ENCODE measurements around the gene SHC2. TPM values are rescaled to one million over a fixed set of nuclear protein-coding genes. Genes with fewer than 3 reads are reported as not detected.

Gene SHC2
- total and polyA plus RNA-seq, 2 donors (not counting 3 experiments of a cell fraction or from before 2014, with no cell fraction given): 7.5 to 11.8 TPM

DNA sequence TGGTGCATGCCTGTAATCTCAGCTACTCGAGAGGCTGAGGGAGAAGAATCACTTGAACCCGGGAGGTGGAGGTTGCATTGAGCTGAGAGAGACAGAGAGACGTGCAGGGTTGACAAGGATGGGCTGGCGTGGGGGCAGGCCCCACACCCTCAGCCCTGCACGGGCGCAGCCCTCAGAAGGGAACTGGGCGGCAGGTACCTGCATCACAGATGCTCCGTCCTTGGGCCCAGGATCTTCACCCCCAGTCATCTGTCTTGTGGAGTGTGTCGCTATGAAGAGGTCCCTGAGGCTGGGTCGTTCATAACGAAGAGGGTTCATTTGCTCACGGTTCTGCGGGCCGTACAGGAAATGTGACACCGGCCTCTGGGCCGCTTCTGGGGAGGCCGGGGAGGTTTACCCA, 72.1 kb downstream of the SHC2 start:
- intact Hi-C loops (cut with micrococcal nuclease) (loop anchor here (10.0 kb wide), 1 partner anchor 96 kb away; no protein-coding TSS in a partner anchor), dilution Hi-C loops (cut with MboI; ENCODE audit: extremely low pct_ligation_motif_present, low sequenced_read_pairs) (no loop called here)
- Histone ChIP-seq H4K20me1 (replicated peaks; ENCODE audit: control insufficient read depth, extremely low read depth, insufficient read depth, low read length) (no peaks in the 10 kb centered on the region), H3K27ac (ENCODE audit: insufficient read depth, low read depth, low read length) (no peak overlapping the region), H3K4me1 (ENCODE audit: control insufficient read depth, extremely low read depth, insufficient read depth, low read length) (no peaks in the 10 kb centered on the region), H3K79me2 (ENCODE audit: control insufficient read depth, insufficient read depth, low read length) (no peaks in the 10 kb centered on the region), H3K9me1 (replicated peaks; ENCODE audit: control insufficient read depth, extremely low read depth, insufficient read depth, low read length) (no peaks in the 10 kb centered on the region), H3K9me3 (replicated peaks; ENCODE audit: control insufficient read depth, insufficient read depth, low read length) (no peaks in the 10 kb centered on the region), H3K9ac (replicated peaks; ENCODE audit: extremely low read depth, insufficient read depth, low read length) (no peak overlapping the region), H3K4me2 (ENCODE audit: insufficient read depth, low read length) (no peak overlapping the region), H3K4me3 (replicated peaks in 1 of 3; ENCODE audit: insufficient read depth in 1 of 3, low read depth in 1 of 3, low read length in 3 of 3) (no peak overlapping the region), H2AFZ (ENCODE audit: low read depth, low read length) (no peak overlapping the region), H3K27me3 (ENCODE audit: control insufficient read depth in 2 of 2, insufficient read depth in 2 of 2, low read length in 2 of 2) (peaks cover 2 to 9% of the 10 kb centered on the region in 2 experiments), H3K36me3 (ENCODE audit: control insufficient read depth in 2 of 2, extremely low read depth in 1 of 2, insufficient read depth in 2 of 2, low read length in 2 of 2) (no peaks in the 10 kb centered on the region)
- no peak for FAIRE-seq
- CTCF ChIA-PET: no interaction called here
- TF ChIP-seq EZH2 (IDR thresholded peaks at IDR 0.05; ENCODE audit: borderline replicate concordance, low read depth, low read length, severe bottlenecking) (no peak), POLR2AphosphoS5 (IDR thresholded peaks at IDR 0.05; ENCODE audit: insufficient read depth, low read depth, low read length) (no peak), JUN (IDR thresholded peaks at IDR 0.05; ENCODE audit: borderline replicate concordance, insufficient read depth, insufficient read length, low read depth) (no peak), MYC (IDR thresholded peaks at IDR 0.05; ENCODE audit: low read depth, low read length) (no peak), GATA2 (IDR thresholded peaks at IDR 0.05; ENCODE audit: insufficient read depth, insufficient read length, low read depth, low read length) (no peak), FOS (IDR thresholded peaks at IDR 0.05; ENCODE audit: borderline replicate concordance, insufficient read depth, low read length) (no peak), POLR2A (IDR thresholded peaks at IDR 0.05; ENCODE audit: low read depth, low read length) (no peak), CTCF (IDR thresholded peaks at IDR 0.05; ENCODE audit: extremely low read depth in 1 of 2, insufficient read depth in 1 of 2, low read depth in 1 of 2, low read length in 2 of 2) (no peak)
- TF ChIP-seq, protein P1, sequence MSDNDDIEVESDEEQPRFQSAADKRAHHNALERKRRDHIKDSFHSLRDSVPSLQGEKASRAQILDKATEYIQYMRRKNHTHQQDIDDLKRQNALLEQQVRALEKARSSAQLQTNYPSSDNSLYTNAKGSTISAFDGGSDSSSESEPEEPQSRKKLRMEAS (IDR thresholded peaks at IDR 0.05; ENCODE audit: insufficient read depth, insufficient read length): no peak
- BruUV-seq (replicated peaks): no TSS peak
- no peak for DNase-seq (ENCODE audit: low read depth, low spot score)
- POLR2A ChIA-PET: no interaction called here

All from endothelial cell of umbilical vein (primary cell).